ENCODE results near the gene RFNG.

Gene RFNG

DNA sequence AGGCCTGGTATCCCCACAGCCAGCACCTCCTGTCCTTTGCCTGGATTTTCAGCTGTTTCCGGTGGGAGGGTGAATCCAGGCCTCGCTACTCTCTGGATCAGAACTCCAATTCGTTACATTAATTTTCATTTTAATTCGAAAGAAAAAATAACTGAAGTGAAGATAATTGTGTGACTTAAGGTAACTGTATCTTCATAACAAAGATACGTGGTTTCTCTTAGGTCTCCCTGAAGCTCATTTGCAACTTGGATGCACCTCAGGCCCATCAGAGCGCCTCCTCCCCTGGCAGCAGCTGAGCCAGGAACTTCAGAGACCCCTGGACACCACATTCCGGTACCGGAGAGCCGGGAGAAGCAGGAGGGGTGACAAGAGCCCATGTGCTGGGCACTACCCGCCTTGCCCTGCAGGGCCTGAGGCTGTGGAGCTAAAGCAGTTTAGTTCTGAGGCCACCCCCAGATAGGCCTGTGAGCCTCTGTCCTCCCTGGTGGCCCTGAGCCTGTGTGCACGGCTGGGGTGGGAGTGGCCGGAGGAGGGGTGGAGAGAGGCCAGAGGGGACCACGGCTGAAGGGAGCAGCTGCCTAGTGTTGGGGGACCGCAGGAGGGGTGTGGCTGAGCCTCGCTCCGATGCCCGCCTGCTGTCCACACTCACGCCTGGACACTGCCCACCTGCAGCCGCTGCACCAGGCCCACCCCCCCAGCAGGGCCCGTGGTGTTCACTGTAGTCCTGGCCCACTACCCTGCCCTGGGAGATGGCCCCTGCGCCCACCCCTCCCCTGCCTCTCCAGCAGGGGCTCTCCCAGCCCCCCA lies 25.4 kb upstream of the RFNG start:
- no peak for DNase-seq

DNA sequence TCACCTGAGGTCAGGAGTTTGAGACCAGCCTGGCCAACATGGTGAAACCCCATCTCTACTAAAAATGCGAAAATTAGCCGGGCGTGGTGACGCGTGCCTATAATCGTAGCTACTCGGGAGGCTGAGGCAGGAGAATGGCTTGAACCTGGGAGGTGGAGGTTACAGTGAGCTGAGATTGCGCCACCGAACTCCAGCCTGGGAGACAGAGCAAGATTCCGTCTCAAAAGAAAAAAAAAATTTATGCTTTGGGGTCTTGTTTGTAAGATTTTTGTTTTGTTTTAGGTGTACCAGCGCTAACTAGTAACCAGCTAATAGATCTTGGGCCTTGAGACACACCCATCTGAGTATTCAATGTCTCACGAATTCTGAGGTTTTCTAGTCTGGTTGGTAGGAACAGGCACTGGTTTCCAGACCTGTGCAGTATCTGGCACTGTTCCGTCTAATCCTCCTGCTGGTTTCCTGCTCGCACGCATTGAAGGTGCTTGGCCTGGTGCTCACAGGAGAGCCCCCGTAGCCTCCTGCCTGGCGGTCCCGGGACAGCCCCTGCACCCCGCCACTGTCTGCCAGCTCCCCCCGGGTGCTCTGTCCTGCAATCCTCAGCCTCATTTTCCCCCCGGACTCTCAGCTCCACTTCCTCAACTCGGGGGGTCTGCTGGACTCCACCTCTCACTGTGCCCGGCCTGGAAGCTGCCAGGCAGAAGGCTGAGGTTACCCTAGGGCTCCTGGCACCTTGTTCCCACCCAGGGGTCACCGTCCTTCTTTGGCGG lies 24.6 kb upstream of the RFNG start:
- no peak for DNase-seq

DNA sequence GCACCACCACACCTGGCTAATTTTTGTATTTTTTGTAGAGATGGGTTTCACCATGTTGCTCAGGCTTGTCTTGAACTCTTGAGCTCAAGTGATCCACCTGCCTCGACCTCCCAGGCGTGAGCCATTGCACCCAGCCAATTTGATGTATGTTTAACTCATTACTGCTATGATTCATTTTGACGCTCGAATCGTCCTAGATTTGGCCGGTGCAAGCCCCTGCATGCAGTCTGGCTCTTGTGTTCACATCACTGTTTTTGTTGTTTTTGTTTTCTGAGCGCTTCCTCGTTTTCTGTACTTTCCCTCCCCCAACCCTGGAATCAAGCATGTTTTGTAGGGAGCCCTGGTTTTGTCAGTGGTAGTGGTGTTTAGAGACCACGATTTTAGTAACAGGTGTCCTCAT lies 21.8 kb upstream of the RFNG start:
- no peak for DNase-seq

DNA sequence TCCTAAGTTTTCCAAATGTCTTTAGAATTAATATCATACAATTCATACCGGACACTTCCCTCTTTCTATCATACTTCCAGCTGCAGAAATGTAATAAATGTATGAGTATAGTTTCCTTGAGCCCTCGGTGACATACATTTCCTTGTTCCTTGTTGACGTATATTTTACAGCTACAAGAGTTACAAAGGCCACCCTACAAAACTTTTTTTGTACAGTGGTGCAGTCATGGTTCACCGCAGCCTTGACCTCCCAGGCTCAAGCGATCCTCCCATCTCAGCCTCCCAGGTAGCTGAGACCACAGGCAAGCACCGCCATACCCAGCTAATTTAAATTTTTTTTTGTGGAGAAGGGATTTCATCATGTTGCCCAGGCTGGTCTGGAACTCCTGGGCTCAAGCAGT lies 21.2 kb upstream of the RFNG start:
- DNase-seq, result no peak

DNA sequence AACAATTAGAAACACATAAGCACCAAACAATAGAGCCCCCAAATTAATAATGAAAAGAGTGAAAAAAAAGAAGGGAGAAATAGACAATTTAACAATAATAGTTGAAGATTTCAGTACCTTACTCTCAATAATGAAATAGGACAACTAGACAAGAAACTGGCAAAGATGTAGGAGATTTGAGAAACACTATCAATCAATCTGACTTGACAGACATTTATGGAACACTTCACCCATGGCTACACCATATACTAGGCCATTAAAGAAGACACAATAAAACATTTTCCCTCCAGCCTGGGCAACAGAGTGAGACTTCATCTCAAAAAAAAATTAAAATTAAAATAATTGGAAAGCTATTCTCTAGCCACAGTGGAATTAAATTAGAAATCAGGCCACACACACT lies 19.0 kb upstream of the RFNG start:
- no peak for DNase-seq

DNA sequence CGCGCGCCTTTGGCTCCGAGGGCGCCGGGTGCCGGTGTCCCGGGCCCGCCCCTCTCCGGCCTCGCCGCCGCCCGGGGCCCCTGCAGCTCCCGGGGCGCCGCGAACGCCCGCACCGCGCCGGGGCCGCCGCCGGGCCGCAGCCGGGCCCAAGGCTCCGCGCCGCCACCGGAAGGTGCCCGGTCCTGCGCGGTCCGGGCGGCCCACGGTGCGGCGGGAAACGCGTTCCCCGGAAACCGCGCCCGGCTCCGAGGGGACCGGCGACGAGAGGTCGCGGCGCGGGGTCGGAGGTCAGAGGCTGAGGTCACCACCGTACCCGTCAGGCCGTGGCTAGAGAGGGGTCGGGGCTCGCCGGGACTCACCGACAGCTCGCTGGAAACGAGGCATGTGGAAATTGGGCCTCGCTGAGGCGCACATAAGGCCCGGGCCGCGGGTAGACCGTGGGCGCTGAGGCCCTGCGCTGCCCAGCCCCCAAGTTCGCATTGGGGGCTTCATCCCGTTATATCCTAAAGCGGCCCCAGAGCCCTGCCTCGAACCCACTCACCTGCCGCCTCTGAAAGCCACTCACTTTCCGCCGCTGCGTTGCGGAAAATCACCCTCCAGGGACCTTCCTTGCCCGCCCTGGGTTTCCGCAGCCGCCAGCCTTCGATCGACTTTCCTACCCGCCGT lies 14.2 kb upstream of the RFNG start, which contains the start of gene DUS1L:
TSS of gene DUS1L (minus strand) at position 167 of the 666 bp plus-strand sequence. CDS start 745 bp downstream, outside the sequence.
- DNase-seq, result peak; percentile 45 to 78

DNA sequence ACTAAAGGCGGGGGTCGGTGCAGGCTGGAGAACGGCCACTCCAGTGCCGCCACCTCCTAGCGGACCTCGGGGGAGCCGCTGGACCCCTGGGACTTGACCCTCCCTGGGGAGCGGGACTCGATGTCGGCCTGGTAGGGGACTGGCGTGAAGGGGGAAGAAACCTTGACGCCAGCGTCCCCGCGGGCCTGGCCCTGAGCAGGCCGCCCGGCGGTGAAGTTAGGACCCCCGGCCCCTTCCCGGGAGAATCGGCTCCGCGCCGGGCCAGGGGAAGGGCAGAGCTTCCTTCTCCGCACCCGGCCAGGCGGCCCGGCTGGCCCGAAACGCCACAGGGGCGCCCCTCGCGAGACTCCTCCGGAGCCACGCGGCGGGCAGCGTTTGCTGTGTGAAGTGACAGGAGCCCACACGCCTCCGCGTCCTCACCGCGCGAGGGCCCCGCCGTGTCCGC lies 13.6 kb upstream of the RFNG start:
- DNase-seq, result peak; percentile 18 to 21

DNA sequence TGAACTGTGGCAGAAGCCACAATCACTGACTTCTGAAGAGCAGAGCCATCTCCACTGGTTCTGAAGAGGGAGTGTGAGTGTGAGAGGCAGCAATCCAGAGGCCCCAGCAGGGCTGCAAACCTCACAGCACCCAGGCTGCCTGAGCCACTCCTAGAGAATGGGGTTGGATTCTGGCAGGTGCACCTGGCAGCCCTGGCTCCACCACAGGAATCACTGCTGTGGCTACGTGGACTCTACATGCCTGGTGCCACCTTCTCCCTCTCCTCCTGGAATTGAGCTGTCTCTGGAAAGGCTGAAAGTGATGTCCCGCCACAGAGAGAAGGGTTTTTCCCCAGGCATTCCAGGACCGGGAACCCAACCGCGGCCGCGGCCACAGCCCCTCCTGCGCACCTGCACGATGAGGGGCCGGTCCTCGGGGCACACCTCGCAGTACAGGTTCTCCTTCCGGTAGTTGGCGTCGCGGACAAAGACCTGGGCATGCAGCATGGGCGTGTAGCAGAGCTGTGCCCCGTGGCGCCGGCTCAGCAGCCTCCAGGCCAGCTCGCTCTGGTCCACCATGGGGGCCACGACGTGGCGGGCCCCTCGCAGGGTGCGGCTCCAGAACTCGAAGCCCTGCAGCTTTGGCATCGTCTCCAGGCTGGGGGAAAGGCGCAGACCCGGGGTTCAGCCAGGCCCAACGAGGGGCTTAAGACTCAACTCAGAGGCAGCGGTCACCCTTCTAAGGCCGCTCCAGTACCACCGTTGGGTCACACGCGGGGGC lies 13.0 kb upstream of the RFNG start:
- DNase-seq, result no peak

DNA sequence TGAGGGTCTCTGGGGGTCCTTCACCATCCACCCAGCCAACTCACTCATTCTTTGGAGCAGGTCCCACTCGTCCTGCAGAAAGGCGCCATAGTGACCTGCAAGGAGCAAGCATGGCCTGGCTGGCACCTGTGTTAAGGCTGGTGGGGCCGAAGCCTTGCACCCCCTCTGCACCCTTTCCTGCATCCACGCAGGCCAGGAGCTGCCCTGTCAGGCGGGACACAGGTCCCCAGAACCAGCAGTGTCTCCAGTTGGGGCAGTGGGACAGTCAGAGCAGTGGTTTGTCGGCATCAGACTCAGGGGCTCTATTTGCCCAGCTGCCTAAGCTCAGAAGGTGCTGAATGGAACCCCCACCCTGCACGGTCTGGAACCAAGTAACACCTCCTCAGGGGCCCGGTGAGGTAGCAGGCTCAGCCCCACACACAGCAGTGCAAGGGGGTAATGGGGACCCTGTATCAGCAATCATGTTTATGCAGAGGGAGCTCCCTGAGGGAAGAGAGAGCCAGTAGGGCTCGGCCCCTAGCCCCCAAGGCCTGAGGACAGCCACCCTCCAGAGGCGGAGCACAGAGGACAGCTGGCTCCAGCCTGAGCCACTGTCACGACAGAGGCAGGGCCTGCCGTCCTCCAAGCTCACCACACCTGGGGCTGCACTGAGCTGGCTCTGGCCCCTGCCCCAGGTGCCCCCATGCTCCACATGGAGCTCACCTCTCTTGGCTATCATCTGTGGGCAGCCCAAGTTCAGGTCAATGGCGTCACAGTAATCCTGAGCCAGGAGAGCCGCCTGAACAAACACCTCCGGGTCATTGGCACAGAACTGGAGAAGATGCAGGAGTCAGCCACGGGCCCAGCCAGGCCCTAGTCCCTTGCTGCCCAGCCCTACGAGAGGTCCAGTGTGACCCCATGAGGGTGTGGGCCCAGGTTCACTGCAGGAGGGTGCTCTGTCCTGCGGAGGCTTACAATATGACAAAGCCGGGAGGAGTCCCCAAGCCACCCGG lies 12.1 kb upstream of the RFNG start:
- no peak for DNase-seq

DNA sequence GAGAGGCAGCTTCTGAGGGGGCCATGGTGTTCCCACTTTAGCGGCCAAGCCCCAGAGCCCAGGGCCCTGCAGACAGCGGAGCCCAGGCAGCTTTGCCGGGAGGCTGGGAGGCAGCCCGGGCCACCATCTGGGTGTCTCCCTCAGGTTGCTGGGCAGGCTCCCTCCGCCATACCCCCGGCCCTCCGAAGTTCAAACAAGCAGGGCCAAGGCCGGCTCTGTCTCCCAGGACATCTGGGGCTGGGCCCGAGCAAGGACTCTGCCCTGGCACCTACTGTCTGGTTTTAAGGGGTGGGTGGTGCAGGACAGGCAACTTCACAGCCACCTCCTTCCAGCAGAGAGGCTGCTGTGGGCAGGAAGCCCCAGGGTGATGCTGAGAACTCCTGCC lies 11.4 kb upstream of the RFNG start:
- no peak for DNase-seq

DNA sequence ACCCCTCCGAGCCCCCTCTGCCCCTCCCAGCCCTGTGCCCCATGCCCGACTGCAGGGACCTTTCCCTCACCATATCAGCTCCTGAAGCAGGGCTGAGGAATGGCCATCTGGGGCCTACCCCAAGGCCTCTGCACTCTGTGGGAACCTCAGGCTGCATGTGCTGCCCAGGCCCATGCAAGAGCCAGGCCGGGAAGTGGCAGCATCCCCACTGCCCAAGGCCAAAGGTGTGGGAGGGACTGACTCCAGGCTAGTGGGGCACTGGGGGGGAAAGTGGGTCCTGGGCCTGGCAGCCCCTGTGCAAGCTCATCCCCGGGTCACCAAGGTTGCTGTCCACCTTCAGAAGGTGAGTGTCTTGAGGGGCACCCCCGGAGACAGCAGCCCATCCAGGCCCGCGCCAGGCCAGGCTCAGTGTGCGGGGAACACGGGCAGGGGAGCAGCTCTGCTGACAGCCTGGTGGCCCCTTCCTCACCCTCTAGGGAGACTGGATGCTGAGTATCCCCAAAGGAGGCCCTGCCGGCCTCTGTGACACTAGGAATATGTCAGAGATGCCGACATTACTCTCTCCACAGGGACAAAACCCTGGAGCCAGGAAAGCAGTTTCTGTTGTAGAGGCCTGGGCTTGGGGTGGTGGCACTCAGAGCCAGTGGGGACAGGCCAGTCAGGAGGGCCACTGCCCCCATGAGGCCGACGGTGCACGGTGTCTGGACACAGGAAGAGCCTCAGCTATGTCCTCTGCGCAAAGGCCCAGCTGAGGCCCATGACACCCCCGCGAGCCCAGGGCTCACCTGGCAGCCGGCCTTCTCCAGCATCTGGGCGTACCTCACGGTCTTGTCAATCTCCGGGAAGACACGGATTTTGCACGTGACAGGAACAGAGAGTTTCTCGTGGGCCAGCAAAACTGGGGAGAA lies 10.7 kb upstream of the RFNG start:
- no peak for DNase-seq

DNA sequence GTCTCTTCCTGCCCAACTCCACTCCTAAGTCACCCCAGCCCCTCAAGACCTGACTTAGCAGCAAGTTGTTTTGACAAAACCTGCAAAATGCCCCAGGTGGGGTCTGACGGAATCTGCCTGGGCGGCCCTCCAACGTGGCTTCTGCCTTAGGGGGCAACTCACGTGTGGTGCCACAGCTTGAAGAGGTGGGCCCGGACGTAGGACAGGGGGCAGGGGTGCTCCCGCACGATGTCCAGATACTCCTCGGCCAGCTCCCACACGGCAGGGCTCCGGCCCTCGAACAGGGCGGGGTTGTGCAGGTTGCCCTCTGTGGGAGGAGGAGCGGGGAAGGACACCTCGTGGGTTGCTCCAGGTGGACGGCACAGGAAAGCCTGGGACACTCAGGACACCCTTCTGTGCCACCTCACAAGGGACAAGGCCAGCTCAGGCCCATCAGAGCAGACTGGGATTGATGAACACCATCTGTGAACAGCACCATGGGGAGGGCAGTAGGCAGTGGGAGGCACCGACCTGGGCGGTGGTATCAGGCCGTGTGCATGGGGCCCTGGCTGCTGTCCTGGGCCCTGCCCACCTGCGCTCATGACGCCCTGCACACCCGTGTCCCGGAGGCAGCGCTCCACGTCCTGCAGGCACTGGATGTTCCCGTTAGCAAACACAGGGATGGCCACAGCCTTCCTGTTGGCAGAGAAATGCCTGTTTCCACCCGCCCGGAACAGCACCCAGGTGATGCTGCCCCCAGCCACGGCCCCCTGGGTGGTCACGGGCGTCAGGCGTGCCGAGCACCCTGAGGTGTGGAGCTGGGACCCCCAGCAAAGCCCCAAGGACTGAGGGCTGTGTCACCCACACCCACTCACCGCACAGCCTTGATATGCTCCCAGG lies 9.7 kb upstream of the RFNG start:
- no peak for DNase-seq

DNA sequence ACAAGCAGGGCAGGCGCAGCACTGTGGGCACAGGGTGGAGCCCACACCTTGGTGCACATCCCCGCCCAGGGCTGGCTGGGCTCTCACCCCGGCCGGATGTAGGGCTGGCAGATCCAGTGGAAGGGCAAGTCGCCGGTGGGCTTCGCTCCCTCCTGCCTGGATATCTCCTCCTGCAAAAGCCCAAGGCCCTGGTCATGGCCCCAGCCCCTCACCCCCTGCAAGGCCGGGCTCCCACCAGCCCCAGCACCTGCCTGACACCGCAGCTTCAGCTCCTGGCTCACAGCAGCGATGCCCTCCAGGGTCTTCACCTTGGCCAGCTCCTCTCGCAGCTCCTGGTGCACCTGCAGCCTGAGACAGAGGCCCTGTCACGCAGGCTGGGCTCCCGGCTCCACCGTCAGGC lies 9.0 kb upstream of the RFNG start:
- DNase-seq, result no peak

DNA sequence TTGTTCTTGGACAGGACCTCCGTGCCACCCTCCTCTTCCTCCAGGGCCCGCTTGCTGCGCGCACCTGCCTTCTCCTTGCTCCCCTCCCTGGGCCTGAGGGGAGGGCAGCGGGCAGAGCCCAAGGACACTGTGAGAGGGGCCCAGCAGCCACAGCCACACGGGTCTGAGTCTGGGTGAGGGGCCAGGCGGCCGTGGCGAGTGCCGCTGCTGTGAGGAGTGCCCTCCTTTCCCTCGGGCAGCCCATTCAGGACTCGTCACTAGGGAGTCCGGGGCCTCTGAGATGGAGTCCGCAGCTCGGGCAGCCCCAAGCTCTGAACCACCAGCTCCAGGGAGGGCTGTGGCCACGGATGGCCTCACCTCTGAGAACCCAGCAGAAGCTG lies 8.4 kb upstream of the RFNG start:
- DNase-seq, result no peak

DNA sequence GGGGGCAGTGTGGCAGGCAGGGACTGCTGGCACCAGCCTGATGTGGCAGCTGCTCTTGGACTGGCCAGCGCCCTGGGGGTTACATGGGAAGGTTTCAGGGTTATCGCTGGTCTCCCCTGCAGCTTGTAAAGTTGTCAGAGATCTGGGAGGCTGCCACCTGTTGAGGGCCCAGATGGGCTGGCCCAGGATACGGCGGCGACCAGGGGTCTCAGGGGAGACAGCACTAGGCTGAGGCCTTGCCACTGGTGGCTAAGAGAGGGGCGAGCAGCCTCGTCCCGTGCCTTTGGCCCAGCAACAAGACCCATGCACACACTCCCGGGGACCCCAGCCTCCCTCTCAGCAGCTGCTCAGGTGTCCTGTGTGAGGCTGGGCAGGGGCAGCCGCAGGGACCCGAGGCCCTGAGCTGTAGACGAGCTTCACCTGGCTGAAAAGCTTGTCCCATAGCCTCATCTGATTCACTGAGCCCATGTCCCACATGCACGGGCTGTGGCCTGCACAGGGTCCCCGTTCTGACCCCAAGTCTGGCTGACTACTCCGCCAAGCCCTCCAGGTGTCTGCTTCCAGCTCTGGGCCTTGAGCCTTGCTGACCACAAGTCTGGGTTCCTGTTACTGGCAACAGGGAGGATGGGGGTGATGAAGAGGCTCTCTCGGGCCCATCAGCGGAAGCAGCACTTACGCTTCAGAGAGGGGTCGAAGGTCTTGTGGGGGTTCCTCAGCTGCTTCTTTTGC lies 7.8 kb upstream of the RFNG start:
- DNase-seq, result no peak

DNA sequence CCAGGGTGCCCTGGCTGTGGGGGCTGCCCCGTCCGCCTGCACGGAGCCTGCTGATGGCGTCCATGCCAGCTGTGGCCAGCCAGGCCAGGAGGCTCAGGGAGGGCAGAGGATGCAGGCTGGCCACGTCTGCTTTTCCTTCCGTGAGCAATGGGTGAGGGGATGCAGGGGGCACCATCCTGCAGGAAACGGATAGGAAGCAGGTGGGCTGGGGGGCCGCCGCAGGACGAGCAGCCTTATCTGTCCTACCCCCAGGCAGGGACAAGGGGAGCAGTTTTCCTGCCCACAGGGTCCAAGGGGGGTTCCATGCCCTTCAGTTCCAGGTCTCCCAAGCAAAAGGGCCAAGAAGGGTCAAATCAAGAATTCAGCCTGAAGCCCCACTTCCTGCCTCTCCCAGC lies 7.2 kb upstream of the RFNG start:
- no peak for DNase-seq

DNA sequence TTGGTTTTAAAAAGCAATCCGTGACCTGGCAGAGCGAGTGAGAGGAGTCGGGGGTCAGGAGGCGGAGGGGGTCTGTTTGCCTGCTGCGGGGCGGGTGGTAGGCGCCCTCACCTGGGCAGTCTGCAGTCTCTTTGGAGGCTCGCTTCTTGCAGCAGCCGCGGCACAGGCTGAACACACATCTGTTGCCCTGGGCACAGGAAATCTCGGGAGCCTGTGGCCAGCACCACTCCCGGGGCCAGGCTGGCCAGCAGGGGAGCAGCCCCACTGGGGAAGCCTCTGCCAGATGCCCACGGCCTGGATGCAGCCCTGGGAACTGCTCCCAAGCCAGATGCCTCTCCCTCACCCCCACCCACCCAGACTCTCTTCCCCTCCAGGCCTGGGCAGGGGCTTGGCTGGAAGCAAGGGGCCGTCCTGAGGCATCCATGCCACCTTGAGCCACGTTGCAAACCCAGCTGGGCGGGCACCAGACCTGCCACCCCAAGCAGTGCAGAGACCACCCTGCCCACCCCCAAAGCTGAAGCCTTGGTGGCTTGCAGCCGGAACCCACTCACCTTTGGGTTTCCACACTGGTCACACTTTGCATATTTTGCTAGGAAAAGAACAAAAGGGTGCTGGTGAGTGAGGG lies 6.7 kb upstream of the RFNG start:
- no peak for DNase-seq

Data from inflammatory macrophage treated with lipopolysaccharide for 1 hour (primary cell).